ENCODE data around the gene HBP1.

Gene HBP1

DNA sequence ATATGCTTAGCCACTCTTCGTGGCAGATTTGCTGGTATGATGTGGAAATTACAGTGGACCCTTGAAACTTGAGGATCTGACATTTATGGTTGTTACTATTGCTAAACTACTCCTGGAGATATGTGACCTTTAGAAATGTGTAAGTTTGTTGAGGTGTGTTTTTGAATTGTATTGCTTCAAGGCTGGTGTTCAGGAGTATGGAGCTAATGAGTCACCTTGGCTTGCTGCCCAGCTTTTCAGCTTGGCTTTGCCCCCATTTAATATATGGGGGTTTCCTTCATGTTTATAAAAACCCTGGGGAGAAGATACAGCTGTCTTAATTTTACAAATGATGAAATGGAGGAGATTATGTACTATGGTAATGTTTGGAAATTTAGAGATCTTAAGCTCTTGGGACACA is 11.6 kb downstream of the HBP1 start:
- Histone ChIP-seq H3K27me3 (ENCODE audit: low read depth) (no peaks in the 10 kb centered on the region), H3K4me3 (no peak overlapping the region), H3K36me3 (replicated peaks) (peaks cover 5% of the 10 kb centered on the region), H3K9me3 (no peaks in the 10 kb centered on the region), H3K4me1 (peaks cover 3% of the 10 kb centered on the region; the same call in 1 of the 2 replicates)
- in situ Hi-C loops (cut with MboI; ENCODE audit: low sequenced_read_pairs) = loop anchor here (25.0 kb wide), 2 partner anchors 557 to 682 kb away; partner anchors contain the start of gene CBLL1
- no peak for DNase-seq (ENCODE audit: low spot score in 2 of 2)

GRCh38 chr7:107181172-107181571 is 12.4 kb downstream of the HBP1 start:
- no peak for DNase-seq (ENCODE audit: low spot score in 2 of 2)
- Histone ChIP-seq H3K9me3 (no peaks in the 10 kb centered on the region), H3K4me3 (no peak overlapping the region), H3K4me1 (peaks cover 3% of the 10 kb centered on the region; the same call in 1 of the 2 replicates), H3K27me3 (ENCODE audit: low read depth) (no peaks in the 10 kb centered on the region), H3K36me3 (replicated peaks) (peaks cover 5% of the 10 kb centered on the region)
- in situ Hi-C loops (cut with MboI; ENCODE audit: low sequenced_read_pairs) = loop anchor here (25.0 kb wide), 2 partner anchors 556 to 681 kb away; partner anchors contain the start of gene CBLL1

DNA sequence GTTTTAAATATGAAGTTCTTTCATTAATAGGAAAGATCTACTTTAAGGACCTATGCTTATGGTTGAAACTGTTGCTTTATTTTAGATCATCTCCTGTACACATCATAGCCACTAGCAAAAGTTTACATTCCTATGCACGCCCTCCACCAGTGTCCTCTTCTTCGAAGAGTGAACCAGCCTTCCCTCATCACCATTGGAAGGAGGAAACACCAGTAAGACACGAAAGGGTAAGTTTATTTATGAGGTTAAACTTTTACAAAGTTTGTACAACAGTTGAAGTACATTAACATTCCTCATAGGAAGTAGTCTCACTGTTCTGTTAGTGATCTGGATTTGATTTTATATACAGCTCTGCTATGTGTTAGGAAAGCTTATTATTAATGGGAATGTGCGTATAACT is 16.9 kb downstream of the HBP1 start:
- no peaks in the 10 kb centered on the region for H3K4me1 ChIP-seq
- no peak overlapping the region for H3K4me3 ChIP-seq
- DNase-seq (ENCODE audit: low spot score in 2 of 2) = no peak
- peaks cover 15% of the 10 kb centered on the region for H3K36me3 ChIP-seq (replicated peaks)
- H3K9me3 ChIP-seq = no peaks in the 10 kb centered on the region
- H3K27me3 ChIP-seq (ENCODE audit: low read depth) = no peaks in the 10 kb centered on the region
- in situ Hi-C loops (cut with MboI; ENCODE audit: low sequenced_read_pairs) = loop anchor here (25.0 kb wide), 2 partner anchors 552 to 677 kb away; partner anchors contain the start of gene CBLL1

GRCh38 chr7:107186240-107186639 is 17.4 kb downstream of the HBP1 start:
- DNase-seq (ENCODE audit: low spot score in 2 of 2) = no peak
- in situ Hi-C loops (cut with MboI; ENCODE audit: low sequenced_read_pairs) = loop anchor here (25.0 kb wide), 2 partner anchors 551 to 676 kb away; partner anchors contain the start of gene CBLL1
- Histone ChIP-seq H3K27me3 (ENCODE audit: low read depth) (no peaks in the 10 kb centered on the region), H3K4me3 (no peak overlapping the region), H3K9me3 (no peaks in the 10 kb centered on the region), H3K36me3 (replicated peaks) (peaks cover 15% of the 10 kb centered on the region), H3K4me1 (no peaks in the 10 kb centered on the region)

DNA sequence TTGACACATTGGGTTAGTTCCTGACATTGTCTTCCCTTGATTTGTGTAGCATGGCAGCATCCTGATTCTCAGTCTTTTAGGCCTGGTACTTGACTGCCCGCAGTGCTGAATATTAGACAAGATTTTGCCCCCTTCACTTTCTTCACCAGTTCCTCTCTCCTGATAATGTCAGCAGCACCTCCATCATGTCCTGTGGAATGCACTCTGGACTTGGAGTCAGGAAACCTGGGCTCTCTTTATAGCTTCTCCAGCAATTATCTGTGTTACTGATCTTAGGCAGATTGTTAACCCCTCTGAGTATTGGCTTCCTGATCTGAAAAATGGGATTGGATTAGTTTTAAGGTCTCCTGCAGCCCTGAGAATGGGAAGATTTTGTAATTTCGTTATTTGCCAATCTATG is 19.0 kb downstream of the HBP1 start:
- peaks cover 15% of the 10 kb centered on the region for H3K36me3 ChIP-seq (replicated peaks)

DNA sequence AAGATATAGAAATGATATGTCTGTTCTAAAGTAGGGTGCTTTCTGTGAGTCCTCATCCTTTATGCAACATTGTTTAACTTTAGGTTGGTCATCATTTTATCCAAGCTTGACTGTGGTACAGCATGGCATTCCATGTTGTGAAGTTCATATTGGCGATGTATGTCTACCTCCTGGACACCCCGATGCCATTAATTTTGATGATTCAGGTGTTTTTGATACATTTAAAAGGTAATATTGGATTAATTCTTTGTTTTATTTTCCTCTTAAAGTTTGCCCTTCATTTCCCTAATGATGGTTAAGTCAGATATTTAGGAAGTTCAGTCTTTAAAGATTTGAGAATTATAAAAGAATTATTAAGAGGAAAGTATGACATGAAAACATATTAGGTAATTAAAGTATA is 21.3 kb downstream of the HBP1 start:
- Histone ChIP-seq H3K9me3 (no peaks in the 10 kb centered on the region), H3K36me3 (replicated peaks) (peaks cover 10% of the 10 kb centered on the region; the same call in 1 of the 2 replicates)
- in situ Hi-C loops (cut with MboI; ENCODE audit: low sequenced_read_pairs) = loop anchor here (25.0 kb wide), 2 partner anchors 547 to 672 kb away; partner anchors contain the start of gene CBLL1

More for the DNA sequence above, 19.0 kb downstream of the HBP1 start:
- no peaks in the 10 kb centered on the region for H3K4me1 ChIP-seq
- no peak for DNase-seq (ENCODE audit: low spot score in 2 of 2)
- no peak overlapping the region for H3K4me3 ChIP-seq
- no peaks in the 10 kb centered on the region for H3K27me3 ChIP-seq (ENCODE audit: low read depth)
- no peaks in the 10 kb centered on the region for H3K9me3 ChIP-seq
- in situ Hi-C loops (cut with MboI; ENCODE audit: low sequenced_read_pairs) = loop anchor here (25.0 kb wide), 2 partner anchors 550 to 675 kb away; partner anchors contain the start of gene CBLL1

DNA sequence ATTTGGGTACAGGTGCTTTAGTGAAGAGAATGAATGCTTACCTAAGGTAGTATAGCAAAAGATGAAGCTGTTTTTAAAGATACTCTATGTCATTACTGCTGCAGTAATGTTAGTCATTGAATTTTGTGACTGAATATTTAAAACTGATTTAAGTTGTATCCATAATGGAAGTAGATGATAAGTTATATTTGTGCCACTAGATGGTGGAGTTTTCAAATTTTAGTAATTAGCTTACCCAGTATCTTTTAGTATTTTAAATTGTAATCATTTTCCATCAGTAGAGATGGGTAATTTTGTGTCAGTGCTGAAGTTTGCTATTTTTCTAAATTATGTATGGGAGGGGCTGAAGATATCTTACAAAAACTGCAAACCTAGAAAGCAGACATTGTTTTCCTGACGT is 25.2 kb downstream of the HBP1 start:
- no peaks in the 10 kb centered on the region; the same call in 1 of the 2 replicates for H3K36me3 ChIP-seq (replicated peaks)
- H3K27me3 ChIP-seq (ENCODE audit: low read depth) = no peaks in the 10 kb centered on the region
- H3K9me3 ChIP-seq = no peaks in the 10 kb centered on the region
- no peak overlapping the region for H3K4me3 ChIP-seq
- in situ Hi-C loops (cut with MboI; ENCODE audit: low sequenced_read_pairs) = loop anchor here (25.0 kb wide), 2 partner anchors 543 to 668 kb away; partner anchors contain the start of gene CBLL1
- peaks cover 11% of the 10 kb centered on the region for H3K4me1 ChIP-seq
- no peak for DNase-seq (ENCODE audit: low spot score in 2 of 2)

More for the DNA sequence above, 21.3 kb downstream of the HBP1 start:
- no peak for DNase-seq (ENCODE audit: low spot score in 2 of 2)
- Histone ChIP-seq H3K4me1 (peaks cover 8% of the 10 kb centered on the region), H3K4me3 (no peak overlapping the region), H3K27me3 (ENCODE audit: low read depth) (no peaks in the 10 kb centered on the region)

GRCh38 chr7:107196834-107197610 is 28.2 kb downstream of the HBP1 start:
- Histone ChIP-seq H3K36me3 (replicated peaks) (peaks cover 2% of the 10 kb centered on the region), H3K4me1 (peaks cover 11% of the 10 kb centered on the region), H3K4me3 (no peak overlapping the region), H3K27me3 (ENCODE audit: low read depth) (no peaks in the 10 kb centered on the region), H3K9me3 (no peaks in the 10 kb centered on the region)
- in situ Hi-C loops (cut with MboI; ENCODE audit: low sequenced_read_pairs) = loop anchor here (25.0 kb wide), 2 partner anchors 540 to 665 kb away; partner anchors contain the start of gene CBLL1
- no peak for DNase-seq (ENCODE audit: low spot score in 2 of 2)

DNA sequence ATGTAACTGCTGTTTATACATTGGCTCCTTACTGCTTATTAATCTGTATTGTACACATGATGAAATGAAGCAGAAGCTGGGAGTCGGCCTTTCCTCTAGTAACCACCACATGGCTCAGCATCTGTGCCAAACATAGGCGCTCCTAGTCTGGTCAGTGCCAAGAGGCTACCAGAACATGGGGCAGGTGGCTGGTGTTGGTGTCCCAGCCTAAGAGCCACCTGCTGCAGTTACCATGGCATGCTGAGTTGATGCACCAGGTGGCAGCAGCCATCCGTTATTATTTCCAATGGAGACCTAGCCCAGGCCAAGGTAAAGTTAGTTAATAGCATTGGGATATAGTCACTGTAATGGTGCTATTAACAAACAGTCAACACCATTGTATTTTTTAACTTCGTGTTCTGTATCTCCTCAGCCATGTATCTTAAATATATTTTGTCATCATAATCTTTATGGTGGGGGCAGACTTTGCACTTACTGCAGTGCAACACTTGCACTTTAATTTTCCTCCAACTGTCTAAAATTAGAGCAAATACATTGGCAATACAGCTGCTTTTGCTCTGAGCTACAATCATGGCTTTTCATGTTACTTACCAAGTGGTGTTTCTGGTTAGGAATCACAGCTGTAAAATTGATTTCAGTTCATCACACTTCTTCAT is 33.1 kb downstream of the HBP1 start:
- DNase-seq (ENCODE audit: low spot score in 2 of 2) = peak in 1 of 2 experiments; percentile 63
- Histone ChIP-seq H3K4me3 (no peak overlapping the region), H3K36me3 (replicated peaks) (peaks cover 4% of the 10 kb centered on the region), H3K27me3 (ENCODE audit: low read depth) (no peaks in the 10 kb centered on the region), H3K4me1 (no peaks in the 10 kb centered on the region), H3K9me3 (no peaks in the 10 kb centered on the region)
- in situ Hi-C loops (cut with MboI; ENCODE audit: low sequenced_read_pairs) = no loop called here

GRCh38 chr7:107203607-107204006 is 34.8 kb downstream of the HBP1 start:
- in situ Hi-C loops (cut with MboI; ENCODE audit: low sequenced_read_pairs) = no loop called here
- no peak for DNase-seq (ENCODE audit: low spot score in 2 of 2)
- H3K36me3 ChIP-seq (replicated peaks) = peaks cover 4% of the 10 kb centered on the region; the same call in 1 of the 2 replicates
- no peaks in the 10 kb centered on the region for H3K9me3 ChIP-seq
- no peaks in the 10 kb centered on the region for H3K4me1 ChIP-seq
- no peak overlapping the region for H3K4me3 ChIP-seq
- H3K27me3 ChIP-seq (ENCODE audit: low read depth) = no peaks in the 10 kb centered on the region

GRCh38 chr7:107206136-107206535 is 37.3 kb downstream of the HBP1 start:
- no peaks in the 10 kb centered on the region for H3K27me3 ChIP-seq (ENCODE audit: low read depth)
- no peaks in the 10 kb centered on the region for H3K9me3 ChIP-seq
- in situ Hi-C loops (cut with MboI; ENCODE audit: low sequenced_read_pairs) = no loop called here
- H3K4me3 ChIP-seq = no peak overlapping the region
- peaks cover 4% of the 10 kb centered on the region; the same call in 1 of the 2 replicates for H3K36me3 ChIP-seq (replicated peaks)
- DNase-seq (ENCODE audit: low spot score in 2 of 2) = no peak
- H3K4me1 ChIP-seq = no peaks in the 10 kb centered on the region

DNA sequence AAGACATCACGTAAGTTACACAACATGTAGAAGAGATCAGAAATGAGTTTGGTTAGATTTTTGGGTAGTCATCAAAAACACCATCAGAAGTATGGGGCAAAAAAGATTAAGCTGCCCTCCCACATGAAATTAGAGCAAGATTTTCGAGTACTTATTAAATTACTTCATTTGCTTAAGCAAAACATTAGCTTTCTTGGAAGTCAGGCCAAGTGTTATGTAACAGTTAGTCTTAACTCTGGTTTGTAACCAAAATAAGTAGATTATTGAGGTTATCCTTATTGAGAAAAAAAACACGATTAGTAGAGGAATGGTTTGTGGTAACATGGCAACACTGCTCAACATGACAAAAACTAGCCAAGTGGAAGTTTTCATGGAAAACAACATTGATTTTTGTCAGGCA is 37.9 kb downstream of the HBP1 start:
- DNase-seq (ENCODE audit: low spot score in 2 of 2) = no peak
- H3K4me3 ChIP-seq = no peak overlapping the region
- H3K36me3 ChIP-seq (replicated peaks) = peaks cover 4% of the 10 kb centered on the region; the same call in 1 of the 2 replicates
- no peaks in the 10 kb centered on the region for H3K9me3 ChIP-seq
- no peaks in the 10 kb centered on the region for H3K27me3 ChIP-seq (ENCODE audit: low read depth)
- no peaks in the 10 kb centered on the region for H3K4me1 ChIP-seq
- in situ Hi-C loops (cut with MboI; ENCODE audit: low sequenced_read_pairs) = no loop called here

DNA sequence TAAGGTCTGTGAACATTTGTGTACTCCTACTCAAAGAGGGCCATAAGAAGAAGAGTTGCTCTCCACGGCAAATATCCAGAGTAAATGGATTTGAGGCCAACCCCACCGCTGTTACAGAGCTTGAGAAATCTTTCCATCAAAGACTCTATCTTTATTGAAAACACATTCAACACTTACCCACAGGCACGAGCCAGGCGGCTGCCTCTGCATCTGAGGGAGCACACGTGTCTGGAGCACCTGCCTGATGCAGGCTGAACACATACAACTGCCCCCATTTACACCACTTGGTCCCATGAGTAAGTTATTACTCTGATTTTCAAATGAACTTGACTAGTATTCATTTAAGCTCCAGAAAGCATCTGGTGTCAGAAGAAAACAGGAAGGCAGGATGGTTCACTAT is 38.7 kb downstream of the HBP1 start:
- no peaks in the 10 kb centered on the region for H3K9me3 ChIP-seq
- H3K4me1 ChIP-seq = no peaks in the 10 kb centered on the region
- no peaks in the 10 kb centered on the region; the same call in 1 of the 2 replicates for H3K36me3 ChIP-seq (replicated peaks)
- H3K27me3 ChIP-seq (ENCODE audit: low read depth) = no peaks in the 10 kb centered on the region
- H3K4me3 ChIP-seq = no peak overlapping the region
- no peak for DNase-seq (ENCODE audit: low spot score in 2 of 2)
- in situ Hi-C loops (cut with MboI; ENCODE audit: low sequenced_read_pairs) = no loop called here

All from HAP-1 (cell line).